Activated CD8-positive, alpha-beta T cell treated with anti-CD3 and anti-CD28 coated beads for 36 hours (primary cell): ENCODE results near the gene PTGS1. TPM values are rescaled to one million over a fixed set of nuclear protein-coding genes. Genes with fewer than 3 reads are reported as not detected.

ENCODE experiments used
- ATAC-seq: fragments of 200-7000 bp; cut with Tn5 transposase; one replicate; pipeline ENCODE4 v1.10.0; 2021; ENCODE audit warnings: mild to moderate bottlenecking, moderate library complexity
- CTCF ChIA-PET: fragments of 350-600 bp; sonication (Branson Sonifier 250); formaldehyde crosslinking; loops from one replicate; lab custom pipeline; 2021; ENCODE audit warnings: antibody characterized with exemption; lab: Charles Lee
- POLR2A ChIA-PET: fragments of 350-600 bp; sonication (Branson Sonifier 250); formaldehyde crosslinking; loops from one replicate; lab custom pipeline; 2021; ENCODE audit warnings: antibody characterized with exemption; lab: Charles Lee
- DNase-seq: peaks from one replicate; pipeline ENCODE4 v3.0.0-alpha.2; 2020
- H3K27ac Mint-ChIP-seq: one replicate; pipeline ENCODE4 v1.8.0; 2021; ENCODE audit warnings: mild to moderate bottlenecking, mixed read lengths
- H3K27me3 Mint-ChIP-seq: one replicate; pipeline ENCODE4 v1.8.0; 2021; ENCODE audit warnings: mixed read lengths
- H3K36me3 Mint-ChIP-seq: one replicate; pipeline ENCODE4 v1.8.0; 2021; ENCODE audit warnings: low read depth, mixed read lengths
- H3K4me1 Mint-ChIP-seq: one replicate; pipeline ENCODE4 v1.8.0; 2021; ENCODE audit warnings: low read depth, mixed read lengths
- H3K4me3 Mint-ChIP-seq: one replicate; pipeline ENCODE4 v1.8.0; 2021; ENCODE audit warnings: mild to moderate bottlenecking, moderate library complexity, mixed read lengths
- H3K9me3 Mint-ChIP-seq: one replicate; pipeline ENCODE4 v1.8.0; 2021; ENCODE audit warnings: mixed read lengths
- intact Hi-C: fragments of 100-400 bp; cut with micrococcal nuclease; formaldehyde crosslinking; loops from one replicate; pipeline ENCODE4 v1.10.0; 2022
- total RNA-seq, 2 experiments: library from RNA; stranded (reverse); gene quantifications; one replicate each; pipeline ENCODE4 v1.2.3, GENCODE V29; 2021
- TF ChIP-seq, protein P1 (sequence below): fragments of 200-600 bp; IDR thresholded peaks from one replicate; pipeline ENCODE4 v1.8.0; 2022; ENCODE audit warnings: antibody characterized with exemption, mild to moderate bottlenecking

PTGS1 gene
- total RNA-seq, 2 experiments from 2014 or later: 0.23 TPM; not detected in 1

DNA sequence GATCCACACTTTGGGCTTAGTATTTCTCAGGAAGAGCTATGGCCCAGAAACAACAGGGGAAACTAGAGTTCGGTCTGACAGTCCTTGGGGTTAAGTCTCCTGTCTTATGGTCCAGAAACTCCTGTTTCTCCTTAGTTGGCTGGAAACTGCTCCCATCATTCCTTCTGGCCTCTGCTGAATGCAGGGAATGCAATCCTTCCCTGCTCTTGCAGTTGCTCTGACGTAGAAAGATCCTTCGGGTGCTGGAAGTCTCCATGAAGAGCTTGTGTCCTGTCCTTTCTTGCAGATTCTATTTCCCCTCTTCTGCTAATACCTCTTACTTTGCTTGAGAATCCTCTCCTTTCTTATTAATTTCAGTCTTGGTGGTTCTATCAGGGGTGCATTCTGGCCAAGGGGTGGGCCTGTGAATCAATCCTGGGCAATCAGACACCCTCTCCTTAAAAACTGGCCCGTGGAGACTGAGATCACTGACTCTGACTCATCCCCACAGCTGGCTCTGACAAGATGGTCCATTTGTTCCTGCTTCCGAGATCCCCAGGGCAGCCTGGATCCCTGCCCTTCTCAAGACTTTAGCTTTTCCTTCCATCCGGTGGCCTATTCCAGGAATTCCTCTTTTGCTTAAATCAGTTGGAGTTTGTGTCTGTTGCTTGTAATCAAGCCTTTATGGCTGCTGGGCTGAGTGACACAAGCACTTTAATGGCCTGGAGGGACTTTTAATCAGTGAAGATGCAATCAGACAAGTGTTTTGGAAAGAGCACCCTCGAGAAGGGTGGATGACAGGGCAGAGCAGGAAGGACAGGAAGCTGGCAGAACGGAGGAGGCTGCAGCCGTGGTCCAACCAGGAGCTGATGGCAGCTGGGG is 23.7 kb downstream of the PTGS1 start:
- intact Hi-C loops: no loop called here
- H3K9me3 Mint-ChIP-seq: peaks cover 6% of the 10 kb centered on the region
- POLR2A ChIA-PET: no interaction called here
- TF ChIP-seq, protein P1, sequence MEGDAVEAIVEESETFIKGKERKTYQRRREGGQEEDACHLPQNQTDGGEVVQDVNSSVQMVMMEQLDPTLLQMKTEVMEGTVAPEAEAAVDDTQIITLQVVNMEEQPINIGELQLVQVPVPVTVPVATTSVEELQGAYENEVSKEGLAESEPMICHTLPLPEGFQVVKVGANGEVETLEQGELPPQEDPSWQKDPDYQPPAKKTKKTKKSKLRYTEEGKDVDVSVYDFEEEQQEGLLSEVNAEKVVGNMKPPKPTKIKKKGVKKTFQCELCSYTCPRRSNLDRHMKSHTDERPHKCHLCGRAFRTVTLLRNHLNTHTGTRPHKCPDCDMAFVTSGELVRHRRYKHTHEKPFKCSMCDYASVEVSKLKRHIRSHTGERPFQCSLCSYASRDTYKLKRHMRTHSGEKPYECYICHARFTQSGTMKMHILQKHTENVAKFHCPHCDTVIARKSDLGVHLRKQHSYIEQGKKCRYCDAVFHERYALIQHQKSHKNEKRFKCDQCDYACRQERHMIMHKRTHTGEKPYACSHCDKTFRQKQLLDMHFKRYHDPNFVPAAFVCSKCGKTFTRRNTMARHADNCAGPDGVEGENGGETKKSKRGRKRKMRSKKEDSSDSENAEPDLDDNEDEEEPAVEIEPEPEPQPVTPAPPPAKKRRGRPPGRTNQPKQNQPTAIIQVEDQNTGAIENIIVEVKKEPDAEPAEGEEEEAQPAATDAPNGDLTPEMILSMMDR: no peak
- no peak for ATAC-seq
- H3K27ac Mint-ChIP-seq: no peak overlapping the region
- DNase-seq: no peak
- H3K36me3 Mint-ChIP-seq: no peaks in the 10 kb centered on the region
- CTCF ChIA-PET: no interaction called here
- no peak overlapping the region for H3K4me3 Mint-ChIP-seq
- H3K27me3 Mint-ChIP-seq: peaks cover 14% of the 10 kb centered on the region
- H3K4me1 Mint-ChIP-seq: peaks cover 2% of the 10 kb centered on the region

DNA sequence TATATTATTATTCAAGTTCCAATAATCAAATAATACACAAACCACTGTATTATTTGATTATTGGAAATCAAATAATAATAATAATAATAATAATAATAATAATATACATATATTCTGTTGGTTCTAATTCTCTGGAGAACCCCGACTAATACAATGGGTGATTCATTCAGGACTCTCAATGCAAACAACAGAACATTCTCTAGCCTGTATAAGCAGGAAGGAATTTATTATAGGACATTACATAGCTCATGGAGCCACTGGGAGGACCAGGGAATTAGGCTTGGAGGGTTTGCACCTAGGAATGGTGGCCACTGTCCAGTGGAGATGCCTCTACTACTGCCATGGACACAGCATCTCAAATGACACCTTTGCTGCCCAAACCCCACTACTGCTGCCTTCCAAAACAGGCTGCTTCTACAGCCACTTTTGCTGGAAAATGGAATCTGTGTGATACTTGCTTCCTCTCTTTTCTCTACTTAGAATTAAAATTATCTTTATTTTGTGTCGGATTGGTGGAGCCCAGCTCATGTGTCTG is 25.9 kb downstream of the PTGS1 start:
- no peak overlapping the region for H3K27ac Mint-ChIP-seq
- no peaks in the 10 kb centered on the region for H3K36me3 Mint-ChIP-seq
- intact Hi-C loops: no loop called here
- POLR2A ChIA-PET: no interaction called here
- peaks cover 15% of the 10 kb centered on the region for H3K27me3 Mint-ChIP-seq
- no peak for ATAC-seq
- peaks cover 3% of the 10 kb centered on the region for H3K4me1 Mint-ChIP-seq
- no peak overlapping the region for H3K4me3 Mint-ChIP-seq
- DNase-seq: no peak
- TF ChIP-seq, protein P1: no peak
- CTCF ChIA-PET: no interaction called here
- H3K9me3 Mint-ChIP-seq: peaks cover 10% of the 10 kb centered on the region

DNA sequence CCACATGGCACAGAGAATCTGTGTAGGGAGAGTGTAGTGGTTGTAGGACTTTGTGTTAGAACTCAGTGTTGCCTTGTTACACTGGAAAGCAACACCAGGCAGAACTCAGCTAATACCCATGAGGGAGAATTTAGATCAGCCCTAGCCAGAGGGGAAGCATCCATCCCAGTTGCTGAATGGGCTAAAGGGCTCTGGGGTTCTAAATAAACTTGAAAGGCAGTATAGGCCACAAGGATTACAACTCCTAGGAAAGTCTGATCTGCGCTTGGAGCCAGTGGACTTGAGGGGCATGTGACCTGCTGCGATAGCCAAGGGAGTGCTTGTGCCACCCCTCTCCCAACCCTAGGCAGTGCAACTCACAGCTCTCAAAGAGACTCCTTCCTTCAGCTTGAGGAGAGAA is 26.9 kb downstream of the PTGS1 start:
- Mint-ChIP-seq H3K4me1 (peaks cover 13% of the 10 kb centered on the region), H3K27ac (no peak overlapping the region), H3K4me3 (no peak overlapping the region), H3K9me3 (peaks cover 10% of the 10 kb centered on the region), H3K36me3 (no peaks in the 10 kb centered on the region), H3K27me3 (peaks cover 18% of the 10 kb centered on the region)
- intact Hi-C loops: no loop called here
- TF ChIP-seq, protein P1: no peak
- ChIA-PET CTCF (no interaction called here), POLR2A (no interaction called here)
- no peak for DNase-seq
- ATAC-seq: no peak

DNA sequence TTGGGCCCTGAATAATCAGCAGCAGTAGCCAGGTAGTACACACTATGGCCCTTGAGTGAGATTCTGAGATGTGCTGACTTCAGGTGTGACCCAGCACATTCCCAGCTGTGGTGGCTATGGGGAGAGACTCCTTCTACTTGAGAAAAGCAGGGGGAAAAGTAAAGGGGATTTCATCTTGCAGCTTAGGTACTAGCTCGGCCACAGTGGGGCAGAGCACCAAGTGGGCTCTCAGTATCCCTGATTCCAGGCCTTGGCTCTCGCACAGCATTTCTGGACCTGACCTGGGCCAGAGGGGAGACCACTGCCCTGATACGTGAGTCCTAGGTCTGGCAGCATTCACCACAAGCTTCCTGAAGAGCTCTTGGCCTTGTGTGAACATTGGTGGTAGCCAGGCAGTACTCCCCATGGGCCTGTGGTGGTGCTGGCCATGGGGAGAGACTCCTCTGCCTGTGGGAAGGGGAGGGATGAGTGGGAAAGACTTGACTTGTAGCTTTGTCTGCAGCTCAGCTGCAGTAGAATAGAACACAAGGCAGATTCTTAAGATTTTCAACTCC is 27.6 kb downstream of the PTGS1 start:
- TF ChIP-seq, protein P1: no peak
- H3K27me3 Mint-ChIP-seq: peaks cover 18% of the 10 kb centered on the region
- DNase-seq: no peak
- H3K9me3 Mint-ChIP-seq: peaks cover 10% of the 10 kb centered on the region
- POLR2A ChIA-PET: no interaction called here
- intact Hi-C loops: no loop called here
- CTCF ChIA-PET: no interaction called here
- H3K27ac Mint-ChIP-seq: no peak overlapping the region
- H3K4me1 Mint-ChIP-seq: peaks cover 17% of the 10 kb centered on the region
- ATAC-seq: no peak
- H3K36me3 Mint-ChIP-seq: no peaks in the 10 kb centered on the region
- H3K4me3 Mint-ChIP-seq: no peak overlapping the region

DNA sequence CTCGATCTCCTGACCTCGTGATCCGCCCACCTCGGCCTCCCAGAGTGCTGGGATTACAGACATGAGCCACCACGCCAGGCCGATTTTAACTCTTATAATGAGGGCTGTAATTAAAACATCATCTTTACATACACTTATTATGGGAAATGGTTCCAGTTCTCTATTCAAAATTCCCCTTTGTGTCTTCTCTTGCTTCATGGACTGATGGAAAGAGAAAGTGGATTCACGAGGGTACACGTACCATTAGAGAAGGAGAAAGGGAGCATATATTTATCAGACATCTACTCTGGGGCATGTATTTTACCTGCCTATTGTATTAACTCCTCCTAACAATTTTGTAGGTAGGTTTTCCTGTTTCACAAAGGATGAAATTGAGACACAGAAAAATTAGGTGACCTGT is 31.1 kb downstream of the PTGS1 start:
- ATAC-seq: no peak
- H3K36me3 Mint-ChIP-seq: no peaks in the 10 kb centered on the region
- peaks cover 14% of the 10 kb centered on the region for H3K9me3 Mint-ChIP-seq
- intact Hi-C loops: no loop called here
- H3K4me3 Mint-ChIP-seq: no peak overlapping the region
- H3K27ac Mint-ChIP-seq: peak overlapping the region; percentile 68
- H3K27me3 Mint-ChIP-seq: peaks cover 23% of the 10 kb centered on the region
- TF ChIP-seq, protein P1: no peak
- DNase-seq: no peak
- CTCF ChIA-PET: no interaction called here
- peaks cover 17% of the 10 kb centered on the region for H3K4me1 Mint-ChIP-seq
- POLR2A ChIA-PET: no interaction called here
